Measurements from ENCODE around the gene SEPTIN12.

- TF ChIP-seq CTCF (IDR thresholded peaks at IDR 0.05) = no peak
- no peak for TF ChIP-seq EP300 (IDR thresholded peaks at IDR 0.05)
- TF ChIP-seq POLR2A (IDR thresholded peaks at IDR 0.05) = no peak
Measured at GRCh38 chr16:4832698-4833343, 44.7 kb upstream of the SEPTIN12 start.
